Sigmoid colon (tissue), 4 donors: ENCODE data around the gene RAI14.

Experiments
- EP300 ChIP-seq, 4 donors: sonication (generic); formaldehyde crosslinking; IDR thresholded peaks; one replicate each; pipeline ENCODE4 v1.6.1; 2017; ENCODE audit warnings: antibody characterized with exemption in 4 of 4
- POLR2AphosphoS5 ChIP-seq, 4 donors: sonication (generic); formaldehyde crosslinking; IDR thresholded peaks; one replicate each; pipeline ENCODE4 v1.6.1; 2017; ENCODE audit warnings: antibody characterized with exemption in 4 of 4
- TF ChIP-seq, protein P1 (sequence below), 4 experiments: fragments of 450-650 bp in 3 of 4; fragments of 200-600 bp in 1 of 4; IDR thresholded peaks; one replicate each; pipeline ENCODE4 v1.5.1; 2016 to 2019; ENCODE audit warnings: antibody characterized with exemption in 4 of 4, mild to moderate bottlenecking in 3 of 4, moderate library complexity in 2 of 4

DNA sequence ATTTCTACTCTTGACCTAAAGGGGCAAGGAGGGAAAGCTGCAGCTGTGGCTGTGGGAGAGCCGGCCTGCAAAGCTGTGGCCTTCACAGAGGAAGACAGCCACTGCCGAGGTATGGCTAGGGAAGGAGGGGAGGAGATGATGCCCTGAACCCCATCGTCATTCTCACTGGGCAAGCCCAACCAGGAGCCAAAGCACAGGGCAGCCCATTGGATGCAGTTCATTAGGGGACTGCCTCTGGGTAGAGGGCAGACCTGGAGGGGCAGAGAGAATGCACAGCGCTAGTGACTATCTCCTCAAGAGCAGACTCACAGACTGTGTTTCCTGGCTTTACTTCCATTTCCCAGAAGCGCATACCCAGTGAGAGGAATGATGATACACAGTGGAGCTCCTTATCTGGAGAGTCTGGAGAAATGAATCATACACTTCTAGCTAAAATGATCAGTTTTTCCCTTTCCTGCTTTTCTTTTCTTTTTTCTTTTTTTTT, 135.7 kb downstream of the RAI14 start:
- TF ChIP-seq, protein P1, sequence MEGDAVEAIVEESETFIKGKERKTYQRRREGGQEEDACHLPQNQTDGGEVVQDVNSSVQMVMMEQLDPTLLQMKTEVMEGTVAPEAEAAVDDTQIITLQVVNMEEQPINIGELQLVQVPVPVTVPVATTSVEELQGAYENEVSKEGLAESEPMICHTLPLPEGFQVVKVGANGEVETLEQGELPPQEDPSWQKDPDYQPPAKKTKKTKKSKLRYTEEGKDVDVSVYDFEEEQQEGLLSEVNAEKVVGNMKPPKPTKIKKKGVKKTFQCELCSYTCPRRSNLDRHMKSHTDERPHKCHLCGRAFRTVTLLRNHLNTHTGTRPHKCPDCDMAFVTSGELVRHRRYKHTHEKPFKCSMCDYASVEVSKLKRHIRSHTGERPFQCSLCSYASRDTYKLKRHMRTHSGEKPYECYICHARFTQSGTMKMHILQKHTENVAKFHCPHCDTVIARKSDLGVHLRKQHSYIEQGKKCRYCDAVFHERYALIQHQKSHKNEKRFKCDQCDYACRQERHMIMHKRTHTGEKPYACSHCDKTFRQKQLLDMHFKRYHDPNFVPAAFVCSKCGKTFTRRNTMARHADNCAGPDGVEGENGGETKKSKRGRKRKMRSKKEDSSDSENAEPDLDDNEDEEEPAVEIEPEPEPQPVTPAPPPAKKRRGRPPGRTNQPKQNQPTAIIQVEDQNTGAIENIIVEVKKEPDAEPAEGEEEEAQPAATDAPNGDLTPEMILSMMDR (IDR thresholded peaks at IDR 0.05), result no peak
- no peak for TF ChIP-seq EP300 (IDR thresholded peaks at IDR 0.05)
- no peak for TF ChIP-seq POLR2AphosphoS5 (IDR thresholded peaks at IDR 0.05)
